HG03280 (cell line): ENCODE results near the gene SMG6.
"Not testable (repeated sequence)": the region's sequence is repeated elsewhere in the genome, so short reads cannot be mapped to it uniquely, and the experiment has no call there.

ENCODE experiments used
- ATAC-seq: cut with Tn5 transposase; IDR thresholded peaks from one replicate; pipeline ENCODE4 v1.9.1; 2021; ENCODE audit warnings: mild to moderate bottlenecking, moderate library complexity; ENCODE audit not compliant: unreplicated experiment

The SMG6 gene

GRCh38 chr17:2303204-2304188, at the start of gene SMG6, which contains the start of gene SRR:
Gene SMG6, minus strand, starts transcription at chr17:2303785. Its CDS starts 65 bp downstream, at chr17:2303720.
Gene SRR, plus strand, starts transcription at chr17:2303950. Its CDS starts 11,611 bp downstream, at chr17:2315561.
- peak; percentile 80 for ATAC-seq

GRCh38 chr17:2351269-2351668, 47.7 kb upstream of the SMG6 start:
- no peak for ATAC-seq

GRCh38 chr17:2347805-2348685, 44.5 kb upstream of the SMG6 start:
- no peak for ATAC-seq

GRCh38 chr17:2346475-2346874, 42.9 kb upstream of the SMG6 start:
- no peak for ATAC-seq

DNA sequence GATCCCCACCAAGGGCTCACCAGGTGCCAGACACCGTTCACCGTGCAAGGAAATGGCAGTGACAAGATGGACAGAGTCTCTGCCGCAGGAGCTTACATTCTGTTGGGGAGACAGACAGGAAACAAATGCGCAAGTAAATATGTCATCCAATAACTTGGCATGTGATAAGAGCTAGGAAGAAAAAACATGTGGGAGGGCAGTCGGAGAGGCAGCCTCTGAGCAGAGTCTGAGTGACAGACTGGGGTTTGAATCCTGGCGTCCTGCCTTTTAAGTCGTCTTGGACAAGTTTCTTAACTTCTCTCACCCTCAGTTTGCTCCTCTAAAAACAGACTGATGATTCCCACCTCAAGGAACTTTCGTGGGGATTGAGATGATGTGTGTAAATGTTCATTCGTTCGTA, 40.9 kb upstream of the SMG6 start:
- no peak for ATAC-seq

- no peak for ATAC-seq
These were observed 39.8 kb upstream of the SMG6 start for GRCh38 chr17:2343421-2343820.

DNA sequence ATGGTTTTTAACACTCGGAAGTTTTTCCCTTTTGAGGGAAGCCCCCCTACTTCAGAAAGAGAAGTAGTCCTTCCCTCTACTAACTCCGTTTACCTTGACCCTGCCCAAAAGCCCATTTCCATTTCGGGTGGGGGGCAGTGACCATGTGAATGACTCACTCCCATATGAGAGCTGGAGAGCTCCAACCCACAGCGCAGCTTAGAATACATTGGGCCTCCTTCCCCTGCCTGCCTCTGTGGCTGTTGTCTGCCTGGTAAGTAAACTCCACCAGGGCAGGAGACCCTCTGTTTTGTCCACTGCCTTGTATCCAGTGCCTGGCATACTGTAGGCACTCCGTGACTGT, 34.7 kb upstream of the SMG6 start:
- ATAC-seq, result no peak

DNA sequence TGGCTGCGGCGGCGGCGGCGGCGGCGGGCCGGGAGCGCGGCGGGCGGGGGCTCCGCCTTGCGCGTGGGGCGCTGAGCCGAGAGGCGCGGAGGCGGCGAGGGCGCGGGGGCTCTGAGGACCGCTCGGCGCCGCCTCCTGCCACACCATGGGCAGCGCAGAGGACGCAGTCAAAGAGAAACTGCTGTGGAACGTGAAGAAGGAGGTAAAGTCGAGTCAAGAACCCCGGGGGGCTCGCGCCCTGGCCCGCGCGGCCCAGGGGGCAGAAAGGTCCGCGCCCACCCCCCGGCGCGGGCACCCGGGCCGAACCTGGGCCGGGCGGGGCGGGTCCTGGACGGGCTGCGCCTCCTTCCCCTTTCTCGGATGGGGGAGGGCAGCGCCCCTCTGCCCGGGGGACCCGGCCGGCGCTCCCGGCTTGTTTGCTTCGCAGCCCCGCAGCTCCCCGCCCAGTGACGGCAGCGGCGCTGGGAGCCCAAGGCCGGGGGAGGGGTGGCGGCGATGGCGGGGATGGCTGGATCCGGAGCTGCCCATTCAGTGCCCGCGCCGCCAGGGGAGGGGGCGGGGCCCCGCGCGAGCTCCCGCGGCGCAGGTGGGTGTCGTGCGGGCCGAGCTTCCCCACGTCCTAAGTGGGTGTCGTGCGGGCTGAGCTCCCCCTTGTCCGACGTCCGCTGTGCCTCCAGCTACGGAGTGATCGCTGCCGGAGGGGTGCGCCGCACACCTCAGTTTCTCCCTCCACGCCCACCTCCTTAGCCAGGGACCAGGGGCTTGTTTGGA, 34.1 kb upstream of the SMG6 start:
- no peak for ATAC-seq

- ATAC-seq, result peak; percentile 14
These were observed 33.4 kb upstream of the SMG6 start, which contains the start of gene SGSM2 for GRCh38 chr17:2336852-2337543. Gene SGSM2, plus strand, starts transcription at chr17:2337501. Its CDS starts 188 bp downstream, at chr17:2337689.

DNA sequence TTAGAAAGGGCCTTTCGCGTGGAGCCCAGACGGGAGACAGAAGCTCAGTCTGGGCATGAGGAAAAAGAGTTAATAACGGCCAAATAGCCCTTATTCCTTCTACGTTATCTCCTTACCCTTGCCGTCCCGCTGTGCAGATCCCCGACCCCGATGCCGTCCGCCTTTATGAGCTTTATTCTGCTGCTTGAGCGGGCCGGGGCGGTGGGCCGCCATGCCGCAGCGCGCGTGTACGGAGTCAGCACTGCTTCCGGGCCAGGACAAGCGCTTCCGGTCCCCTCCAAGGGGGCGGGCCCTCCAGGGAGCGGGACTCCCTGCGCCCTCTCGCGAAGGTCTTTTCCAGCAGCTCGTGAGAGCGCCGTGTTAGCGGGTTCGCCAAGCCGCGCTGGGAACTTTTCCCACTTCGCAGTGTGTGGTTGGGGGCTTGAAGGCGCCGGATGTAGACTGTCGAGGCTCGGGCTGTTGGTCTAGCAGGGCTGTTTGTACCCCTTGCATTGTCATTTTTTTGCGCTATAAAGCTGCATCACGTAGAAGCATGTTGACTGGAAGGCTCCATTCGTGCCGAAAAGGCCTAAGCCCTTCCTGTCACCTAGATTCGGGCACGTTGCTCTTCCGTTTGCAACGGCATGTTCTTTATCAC, 32.7 kb upstream of the SMG6 start, which contains the start of gene TSR1:
Gene TSR1 (minus strand): TSS at position 243 of the 637 bp plus-strand sequence. CDS start 30 bp downstream, at position 213.
- ATAC-seq, result peak; percentile 89

DNA sequence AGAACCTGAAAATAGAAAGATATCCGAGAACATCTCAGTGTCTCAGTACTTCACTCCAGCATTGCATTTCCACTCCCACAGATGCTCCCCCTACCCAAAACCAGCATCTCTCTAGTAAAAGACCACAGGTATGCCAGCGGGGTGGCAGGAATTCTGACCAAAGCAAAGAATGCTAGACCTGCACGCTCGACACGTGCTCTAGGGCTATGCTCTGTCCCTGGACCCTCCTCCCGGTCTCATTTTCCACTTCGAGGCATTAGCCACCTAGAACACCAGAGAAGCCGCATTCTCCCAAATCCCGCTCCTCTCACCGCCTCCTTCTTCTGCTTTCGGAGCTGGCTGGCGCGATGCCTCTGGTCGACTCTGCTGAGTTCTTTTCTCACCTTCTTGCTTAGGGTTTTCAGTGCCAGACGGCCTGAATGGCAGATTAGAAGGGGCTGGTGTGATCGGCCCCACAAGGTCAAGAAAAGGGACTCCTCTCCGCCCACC, 32.2 kb upstream of the SMG6 start:
- no peak for ATAC-seq

DNA sequence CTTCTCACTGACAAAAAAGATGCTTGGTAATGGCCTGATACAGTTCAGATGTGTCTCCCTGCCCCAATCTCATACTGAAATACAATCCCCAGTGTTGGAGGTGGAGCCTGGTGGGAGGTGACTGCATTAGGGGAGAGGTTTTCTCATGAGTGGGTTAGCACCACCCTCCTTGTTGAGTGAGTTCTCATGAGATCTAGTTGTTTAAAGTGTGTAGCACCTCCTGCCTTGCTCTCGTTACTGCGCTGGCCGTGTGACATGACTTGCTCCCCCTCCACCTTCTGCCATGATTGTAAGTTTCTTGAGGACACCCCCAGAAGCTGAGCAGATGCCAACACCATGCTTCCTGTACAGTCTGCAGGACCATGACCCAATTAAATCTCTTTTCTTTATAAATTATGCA, 27.7 kb upstream of the SMG6 start:
- ATAC-seq, result no peak

DNA sequence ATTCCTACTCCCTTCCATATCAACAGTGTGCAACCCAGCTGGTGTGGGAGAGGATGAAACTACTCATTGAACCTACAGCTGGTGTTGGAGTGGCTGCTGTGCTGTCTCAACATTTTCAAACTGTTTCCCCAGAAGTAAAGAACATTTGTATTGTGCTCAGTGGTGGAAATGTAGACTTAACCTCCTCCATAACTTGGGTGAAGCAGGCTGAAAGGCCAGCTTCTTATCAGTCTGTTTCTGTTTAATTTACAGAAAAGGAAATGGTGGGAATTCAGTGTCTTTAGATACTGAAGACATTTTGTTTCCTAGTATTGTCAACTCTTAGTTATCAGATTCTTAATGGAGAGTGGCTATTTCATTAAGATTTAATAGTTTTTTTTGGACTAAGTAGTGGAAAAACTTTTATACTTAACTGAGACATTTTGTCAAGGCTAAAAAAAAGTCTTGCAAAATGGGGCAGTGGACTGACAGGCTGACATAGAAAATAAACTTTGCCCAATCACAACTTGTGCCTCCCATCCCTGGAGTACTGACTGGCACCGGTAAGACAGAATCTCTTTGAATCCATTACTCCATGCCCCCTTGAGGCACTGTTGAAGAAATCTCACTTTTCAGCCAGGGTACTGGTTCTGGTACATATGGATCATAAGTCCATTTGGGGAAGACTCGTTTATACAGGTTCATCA, 20.2 kb upstream of the SMG6 start:
- no peak for ATAC-seq

- ATAC-seq, result no peak
These were observed 17.8 kb upstream of the SMG6 start for GRCh38 chr17:2321399-2321798.

DNA sequence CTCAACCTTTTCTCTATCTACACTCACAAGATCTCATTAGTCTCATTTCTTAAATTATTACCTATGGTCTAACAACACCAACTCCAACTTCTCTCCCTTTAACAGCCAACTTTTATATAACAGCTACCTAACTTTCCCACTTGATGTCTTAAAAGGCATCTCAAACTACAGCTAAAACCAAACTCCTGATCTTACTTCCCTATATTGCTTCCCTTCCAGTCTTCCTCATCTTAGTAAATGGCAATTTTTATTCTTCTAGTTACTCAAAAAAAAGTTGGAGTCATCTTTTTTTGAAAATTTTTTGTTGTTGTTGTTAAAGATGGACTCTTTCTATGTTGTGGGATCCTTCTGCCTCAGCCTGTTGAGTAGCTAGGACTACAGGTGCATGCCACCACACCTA, 15.5 kb upstream of the SMG6 start:
- ATAC-seq, result no peak

GRCh38 chr17:2317796-2318195, 14.2 kb upstream of the SMG6 start:
- ATAC-seq, result no peak

GRCh38 chr17:2316916-2317205, 13.3 kb upstream of the SMG6 start:
- ATAC-seq, result not testable (repeated sequence)

- ATAC-seq, result no peak
These were observed 9.2 kb upstream of the SMG6 start for GRCh38 chr17:2312736-2313135.
